NT2/D1 (cell line): ENCODE data around the gene MAML2.

ENCODE experiments used
- YY1 ChIP-seq: IDR thresholded peaks from 2 replicates; pipeline ENCODE4 v1.6.1; 2011; ENCODE audit not compliant: insufficient read length, insufficient read depth
- ZNF274 ChIP-seq: IDR thresholded peaks from 2 replicates; pipeline ENCODE4 v1.6.1; 2011; ENCODE audit warnings: mild to moderate bottlenecking, low read depth, low read length

GRCh38 chr11:96054870-96055705 lies 287.9 kb downstream of the MAML2 start:
- TF ChIP-seq ZNF274 (no peak), YY1 (no peak)
